ENCODE results near the gene CSRP3.

CSRP3 gene

GRCh38 chr11:19216021-19216420 lies 14.2 kb upstream of the CSRP3 start:
- H3K4me3 ChIP-seq (ENCODE audit: low read depth, low read length): no peak overlapping the region
- TF ChIP-seq, protein P1, sequence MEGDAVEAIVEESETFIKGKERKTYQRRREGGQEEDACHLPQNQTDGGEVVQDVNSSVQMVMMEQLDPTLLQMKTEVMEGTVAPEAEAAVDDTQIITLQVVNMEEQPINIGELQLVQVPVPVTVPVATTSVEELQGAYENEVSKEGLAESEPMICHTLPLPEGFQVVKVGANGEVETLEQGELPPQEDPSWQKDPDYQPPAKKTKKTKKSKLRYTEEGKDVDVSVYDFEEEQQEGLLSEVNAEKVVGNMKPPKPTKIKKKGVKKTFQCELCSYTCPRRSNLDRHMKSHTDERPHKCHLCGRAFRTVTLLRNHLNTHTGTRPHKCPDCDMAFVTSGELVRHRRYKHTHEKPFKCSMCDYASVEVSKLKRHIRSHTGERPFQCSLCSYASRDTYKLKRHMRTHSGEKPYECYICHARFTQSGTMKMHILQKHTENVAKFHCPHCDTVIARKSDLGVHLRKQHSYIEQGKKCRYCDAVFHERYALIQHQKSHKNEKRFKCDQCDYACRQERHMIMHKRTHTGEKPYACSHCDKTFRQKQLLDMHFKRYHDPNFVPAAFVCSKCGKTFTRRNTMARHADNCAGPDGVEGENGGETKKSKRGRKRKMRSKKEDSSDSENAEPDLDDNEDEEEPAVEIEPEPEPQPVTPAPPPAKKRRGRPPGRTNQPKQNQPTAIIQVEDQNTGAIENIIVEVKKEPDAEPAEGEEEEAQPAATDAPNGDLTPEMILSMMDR (IDR thresholded peaks at IDR 0.05; ENCODE audit: borderline replicate concordance, insufficient read depth, low read depth, low read length): no peak

- TF ChIP-seq, protein P1 (IDR thresholded peaks at IDR 0.05; ENCODE audit: borderline replicate concordance, insufficient read depth, low read depth, low read length): no peak
- H3K4me3 ChIP-seq (ENCODE audit: low read depth, low read length): no peak overlapping the region
Observed at GRCh38 chr11:19209617-19210370, 8.0 kb upstream of the CSRP3 start.

DNA sequence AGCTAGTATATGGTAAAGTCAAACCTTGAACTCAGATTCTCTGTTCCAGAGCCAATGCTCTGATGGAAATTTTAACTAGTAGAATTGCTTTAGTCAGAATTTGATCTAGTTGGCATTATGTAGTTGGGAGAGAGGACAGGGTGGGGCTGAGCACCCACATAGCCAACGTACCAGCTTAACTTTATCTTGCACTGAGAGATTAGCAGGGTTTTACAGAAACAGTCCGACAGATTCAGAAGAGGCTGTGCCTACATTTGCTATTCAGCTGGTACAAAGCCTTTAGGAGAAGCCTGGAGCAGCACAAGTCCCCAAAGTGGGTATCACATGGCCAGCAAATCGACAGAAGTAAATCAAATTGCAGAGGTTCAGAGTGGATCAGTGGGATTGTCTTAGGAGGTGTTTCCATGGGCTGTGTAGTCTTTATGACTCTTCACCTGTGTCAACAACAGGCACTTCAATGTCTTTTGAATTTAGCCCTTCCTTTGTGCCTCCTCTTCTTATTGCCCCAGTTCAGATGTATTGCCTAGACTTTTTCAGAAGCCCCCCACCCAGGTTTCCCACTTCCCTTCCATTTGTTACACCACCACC lies 7.3 kb upstream of the CSRP3 start:
- H3K4me3 ChIP-seq (ENCODE audit: low read depth, low read length): no peak overlapping the region
- TF ChIP-seq, protein P1 (IDR thresholded peaks at IDR 0.05; ENCODE audit: borderline replicate concordance, insufficient read depth, low read depth, low read length): no peak

DNA sequence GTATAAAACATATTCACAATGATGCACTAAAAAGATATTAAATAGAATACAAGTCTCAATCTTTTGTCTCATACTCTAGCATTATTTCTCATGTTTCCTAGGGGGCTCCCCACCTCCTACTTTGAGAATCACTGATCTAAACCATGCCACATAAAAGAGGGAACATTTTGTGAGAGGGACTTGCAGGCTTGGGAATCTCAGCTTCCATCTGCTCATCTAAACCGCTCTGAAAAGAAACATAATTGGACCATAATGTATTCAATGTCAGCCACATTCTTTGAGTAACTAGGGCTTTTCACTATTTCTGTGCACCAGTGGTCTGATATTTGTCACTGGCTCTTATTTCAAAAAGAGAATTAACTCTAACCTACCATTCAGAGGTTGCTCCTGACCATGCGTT lies 6.4 kb upstream of the CSRP3 start:
- no peak overlapping the region for H3K4me3 ChIP-seq (ENCODE audit: low read depth, low read length)
- TF ChIP-seq, protein P1 (IDR thresholded peaks at IDR 0.05; ENCODE audit: borderline replicate concordance, insufficient read depth, low read depth, low read length): no peak

DNA sequence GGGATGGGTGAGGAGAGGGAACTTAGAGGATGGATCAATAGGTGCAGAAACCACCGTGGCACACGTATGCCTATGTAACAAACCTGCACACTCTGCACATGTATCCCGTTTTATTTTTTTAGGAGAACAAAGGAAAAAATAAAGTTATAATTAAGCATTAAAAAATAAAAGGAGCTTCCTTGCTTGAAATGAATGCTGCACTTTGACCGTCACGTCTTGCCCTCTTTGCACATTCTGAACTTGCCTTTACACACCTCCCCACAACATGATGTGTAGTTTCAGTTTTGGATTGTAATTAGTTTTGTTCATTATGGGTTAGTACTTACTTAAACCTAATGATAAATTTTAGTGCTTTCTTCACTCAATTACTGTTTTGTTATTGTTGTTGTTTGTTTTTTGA lies 3.1 kb upstream of the CSRP3 start:
- TF ChIP-seq, protein P1 (IDR thresholded peaks at IDR 0.05; ENCODE audit: borderline replicate concordance, insufficient read depth, low read depth, low read length): no peak
- H3K4me3 ChIP-seq (ENCODE audit: low read depth, low read length): no peak overlapping the region

GRCh38 chr11:19200410-19201201 lies 1.2 kb downstream of the CSRP3 start:
- H3K4me3 ChIP-seq (ENCODE audit: low read depth, low read length): no peak overlapping the region
- TF ChIP-seq, protein P1 (IDR thresholded peaks at IDR 0.05; ENCODE audit: borderline replicate concordance, insufficient read depth, low read depth, low read length): no peak
